ENCODE results near the gene TGOLN2. TPM values are rescaled to one million over a fixed set of nuclear protein-coding genes. Genes with fewer than 3 reads are reported as not detected.
A peak's percentile ranks its signal among the peaks of the same experiment; 100 is the strongest.

The TGOLN2 gene
- total RNA-seq, 4 donors from 2014 or later = 220 to 296 (median 250) TPM

DNA sequence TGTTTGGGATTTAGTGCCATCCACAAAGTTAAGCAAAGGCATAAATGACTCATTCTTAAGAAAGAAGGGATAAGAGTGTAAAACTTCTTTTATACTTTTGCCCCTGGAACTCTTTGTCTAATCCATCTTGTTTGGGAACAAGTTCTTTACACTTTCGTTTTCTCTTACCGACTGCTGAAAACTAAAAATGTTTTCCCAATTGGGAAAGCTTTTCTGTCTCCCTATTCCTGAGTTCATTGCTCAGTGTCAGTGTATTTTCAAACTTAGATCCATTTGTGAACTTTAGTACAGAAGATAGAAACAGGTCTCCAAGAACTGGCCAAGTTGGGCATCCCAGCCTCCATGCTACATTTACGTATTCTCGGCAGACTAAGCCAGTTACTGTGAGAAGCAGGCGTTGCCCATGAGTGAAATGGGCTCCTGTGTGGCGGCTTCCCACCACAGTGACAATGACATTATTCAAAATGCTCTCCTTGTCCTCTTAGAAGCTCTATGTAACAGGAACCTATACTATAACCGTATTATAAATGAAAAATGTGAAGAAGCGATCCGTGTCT, 51.7 kb downstream of the TGOLN2 start:
- TF ChIP-seq, protein P1, sequence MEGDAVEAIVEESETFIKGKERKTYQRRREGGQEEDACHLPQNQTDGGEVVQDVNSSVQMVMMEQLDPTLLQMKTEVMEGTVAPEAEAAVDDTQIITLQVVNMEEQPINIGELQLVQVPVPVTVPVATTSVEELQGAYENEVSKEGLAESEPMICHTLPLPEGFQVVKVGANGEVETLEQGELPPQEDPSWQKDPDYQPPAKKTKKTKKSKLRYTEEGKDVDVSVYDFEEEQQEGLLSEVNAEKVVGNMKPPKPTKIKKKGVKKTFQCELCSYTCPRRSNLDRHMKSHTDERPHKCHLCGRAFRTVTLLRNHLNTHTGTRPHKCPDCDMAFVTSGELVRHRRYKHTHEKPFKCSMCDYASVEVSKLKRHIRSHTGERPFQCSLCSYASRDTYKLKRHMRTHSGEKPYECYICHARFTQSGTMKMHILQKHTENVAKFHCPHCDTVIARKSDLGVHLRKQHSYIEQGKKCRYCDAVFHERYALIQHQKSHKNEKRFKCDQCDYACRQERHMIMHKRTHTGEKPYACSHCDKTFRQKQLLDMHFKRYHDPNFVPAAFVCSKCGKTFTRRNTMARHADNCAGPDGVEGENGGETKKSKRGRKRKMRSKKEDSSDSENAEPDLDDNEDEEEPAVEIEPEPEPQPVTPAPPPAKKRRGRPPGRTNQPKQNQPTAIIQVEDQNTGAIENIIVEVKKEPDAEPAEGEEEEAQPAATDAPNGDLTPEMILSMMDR (IDR thresholded peaks at IDR 0.05) = no peak
- TF ChIP-seq POLR2A (IDR thresholded peaks at IDR 0.05) = no peak
- H3K27ac ChIP-seq = peak overlapping the region; percentile 27 to 53 (median 40)
- H3K4me3 ChIP-seq = no peak overlapping the region

DNA sequence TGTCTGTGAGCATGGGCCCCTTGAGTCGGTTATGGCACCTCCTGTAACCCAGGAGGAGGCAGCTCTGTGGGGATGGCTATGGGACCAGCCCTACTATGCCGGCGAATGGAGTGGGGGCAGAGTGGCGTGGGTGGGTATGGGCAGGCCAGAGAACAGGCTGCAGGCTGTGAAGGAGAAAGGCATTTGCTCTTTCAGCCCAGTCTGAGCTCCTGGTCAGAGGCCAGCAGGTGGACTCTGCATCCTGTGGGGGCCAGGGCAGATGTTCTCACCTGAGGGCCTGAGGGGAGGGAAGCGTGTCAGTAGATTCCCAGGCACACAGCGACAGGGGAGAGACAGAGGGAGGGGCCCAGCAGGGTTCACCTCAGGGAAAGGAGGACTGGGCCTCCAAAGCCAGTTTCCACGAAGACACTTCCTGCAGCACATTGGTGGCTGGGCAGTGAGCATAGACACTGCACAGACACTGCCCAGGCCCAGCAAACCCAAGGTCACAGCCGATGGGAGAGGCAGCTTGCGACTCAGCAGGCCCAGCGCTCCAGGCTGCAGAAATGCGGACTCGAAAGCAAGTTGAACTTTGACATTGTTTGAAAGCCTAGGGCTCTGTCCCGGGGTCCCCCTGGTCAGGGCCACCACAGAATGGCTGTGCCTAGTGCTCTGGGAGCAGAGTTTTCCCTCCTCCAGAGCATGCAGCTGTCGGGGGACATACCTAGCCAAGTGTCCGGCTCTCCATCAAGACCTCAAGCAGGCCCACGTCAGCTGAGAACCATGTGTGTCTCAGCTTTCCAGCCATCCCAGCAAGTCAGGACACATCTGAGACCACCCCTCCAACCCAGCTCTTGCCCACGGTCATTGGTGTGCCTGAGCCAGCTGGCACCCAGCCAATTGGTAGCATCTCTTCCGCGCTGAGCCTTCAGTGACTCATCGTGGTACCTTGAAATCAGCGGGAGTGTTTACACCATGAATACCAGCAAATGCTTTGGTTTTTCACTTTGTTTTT, 53.8 kb downstream of the TGOLN2 start:
- no peaks in the 10 kb centered on the region for H3K27me3 ChIP-seq
- H3K27ac ChIP-seq = no peak overlapping the region
- peak in 1 of 3 donors; percentile 57 for DNase-seq
- H3K9me3 ChIP-seq = no peaks in the 10 kb centered on the region
- no peak for TF ChIP-seq POLR2A (IDR thresholded peaks at IDR 0.05)
- TF ChIP-seq, protein P1 (IDR thresholded peaks at IDR 0.05) = no peak
- peaks cover 0 to 13% (median 0%) of the 10 kb centered on the region in 4 donors for H3K4me1 ChIP-seq
- H3K4me3 ChIP-seq = no peak overlapping the region
- no peaks in the 10 kb centered on the region for H3K36me3 ChIP-seq

More for the DNA sequence above, 51.7 kb downstream of the TGOLN2 start:
- H3K4me1 ChIP-seq = peaks cover 0 to 8% (median 0%) of the 10 kb centered on the region in 4 donors
- no peak for DNase-seq
- no peaks in the 10 kb centered on the region for H3K9me3 ChIP-seq
- no peaks in the 10 kb centered on the region for H3K27me3 ChIP-seq
- no peaks in the 10 kb centered on the region for H3K36me3 ChIP-seq

DNA sequence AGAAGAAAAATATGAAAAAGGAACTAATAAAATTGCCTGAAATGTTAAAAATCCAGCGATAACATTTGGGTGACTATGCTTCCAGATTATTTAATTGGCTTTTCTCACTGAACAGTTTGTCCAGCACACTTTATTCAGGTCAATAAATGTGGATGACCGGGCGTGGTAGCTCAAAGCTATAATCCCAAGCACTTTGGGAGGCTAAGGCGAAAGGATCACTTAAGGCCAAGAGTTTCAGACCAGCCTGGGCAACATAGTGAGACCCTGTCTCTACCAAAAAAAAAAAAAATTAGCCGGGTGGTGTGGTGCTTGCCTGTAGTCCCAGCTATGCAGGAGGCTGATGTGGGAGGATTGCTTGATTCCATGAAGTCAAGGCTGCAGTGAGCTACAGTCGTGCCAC, 55.4 kb downstream of the TGOLN2 start:
- no peak overlapping the region for H3K27ac ChIP-seq
- no peak for DNase-seq
- H3K9me3 ChIP-seq = no peaks in the 10 kb centered on the region
- H3K4me1 ChIP-seq = peaks cover 0 to 11% (median 0%) of the 10 kb centered on the region in 4 donors
- no peak overlapping the region for H3K4me3 ChIP-seq
- no peak for TF ChIP-seq POLR2A (IDR thresholded peaks at IDR 0.05)
- TF ChIP-seq, protein P1 (IDR thresholded peaks at IDR 0.05) = no peak
- H3K36me3 ChIP-seq = no peaks in the 10 kb centered on the region
- no peaks in the 10 kb centered on the region for H3K27me3 ChIP-seq

DNA sequence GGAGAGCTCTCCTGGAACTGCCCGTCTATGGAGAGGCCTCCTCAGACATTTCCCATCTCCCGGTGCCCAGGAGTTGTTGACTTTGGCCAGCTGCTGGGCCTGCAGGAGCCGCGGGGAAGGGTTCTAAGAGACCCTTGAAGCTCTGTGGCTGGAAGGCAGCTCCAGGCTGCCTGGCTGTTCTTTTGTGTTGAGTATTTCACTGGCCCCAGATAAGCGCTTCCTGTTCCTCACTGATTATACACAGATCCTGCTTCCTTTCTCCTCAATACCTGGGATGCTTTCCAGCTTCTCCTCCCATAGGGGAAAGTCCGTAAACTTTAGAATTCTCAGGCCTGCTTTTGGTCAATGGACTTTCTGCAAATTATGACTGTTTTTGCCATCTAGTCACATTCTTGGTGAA, 57.8 kb downstream of the TGOLN2 start:
- H3K36me3 ChIP-seq = no peaks in the 10 kb centered on the region
- H3K9me3 ChIP-seq = no peaks in the 10 kb centered on the region
- H3K27ac ChIP-seq = peak overlapping the region in 2 of 4 donors; percentile 35 to 41
- peaks cover 0 to 7% (median 0%) of the 10 kb centered on the region in 4 donors for H3K4me1 ChIP-seq
- no peak overlapping the region for H3K4me3 ChIP-seq
- no peaks in the 10 kb centered on the region for H3K27me3 ChIP-seq
- DNase-seq = no peak
- no peak for TF ChIP-seq POLR2A (IDR thresholded peaks at IDR 0.05)
- TF ChIP-seq, protein P1 (IDR thresholded peaks at IDR 0.05) = no peak

Small RNA genes lying within 50 kb of the gene (small RNA-seq; reads per million reads assigned to genes)
- 0 reads per million in 2 donors for gene AC062037.1
- 0 reads per million in 2 donors for gene RF00019
- 0 reads per million in 2 donors for gene RN7SL113P

Other genes starting within 250 kb of the TGOLN2 start
- gene TCF7L1, start 194.6 kb downstream of the TGOLN2 start, total RNA-seq = 1 to 10 TPM in 2 of 4 donors, under 1 TPM in 2; 0.35 to 5.8 (median 1.7) TPM
- 100 to 1,000 TPM in 3 of 4 donors, 10 to 100 TPM in 1; 47.0 to 719 (median 473) TPM for gene RETSAT, start 26.5 kb upstream of the TGOLN2 start, total RNA-seq
- 10 to 100 TPM; 28.1 to 49.4 (median 45.8) TPM for gene ELMOD3, start 26.8 kb upstream of the TGOLN2 start, total RNA-seq
- 10 to 100 TPM; 22.4 to 61.9 (median 33.2) TPM for gene CAPG, start 82.4 kb upstream of the TGOLN2 start, total RNA-seq
- 10 to 100 TPM; 12.4 to 38.0 (median 15.2) TPM for gene SH2D6, start 90.7 kb upstream of the TGOLN2 start, total RNA-seq
- 100 to 1,000 TPM; 113 to 189 (median 140) TPM for gene MAT2A, start 211.2 kb upstream of the TGOLN2 start, total RNA-seq
- gene GGCX, start 233.5 kb upstream of the TGOLN2 start, total RNA-seq = 10 to 100 TPM; 21.3 to 38.0 (median 31.1) TPM
- gene VAMP8, start 249.6 kb upstream of the TGOLN2 start, total RNA-seq = 100 to 1,000 TPM in 2 of 4 donors, 10 to 100 TPM in 2; 75.1 to 189 (median 112) TPM